GM18507 (cell line): Measurements from ENCODE around the gene SGPP2.
"Not testable (repeated sequence)": the region's sequence is repeated elsewhere in the genome, so short reads cannot be mapped to it uniquely, and the experiment has no call there.

ENCODE experiments used
- DNase-seq: peaks from one replicate; pipeline ENCODE4 v3.0.0; 2011; ENCODE audit warnings: low read depth; ENCODE audit not compliant: insufficient read length; ENCODE audit errors: extremely low spot score
- FAIRE-seq: peaks from 2 replicates; lab custom pipeline; 2011; peaks lifted over from hg19 to GRCh38; lab: Jason Lieb, UNC

The SGPP2 gene

DNA sequence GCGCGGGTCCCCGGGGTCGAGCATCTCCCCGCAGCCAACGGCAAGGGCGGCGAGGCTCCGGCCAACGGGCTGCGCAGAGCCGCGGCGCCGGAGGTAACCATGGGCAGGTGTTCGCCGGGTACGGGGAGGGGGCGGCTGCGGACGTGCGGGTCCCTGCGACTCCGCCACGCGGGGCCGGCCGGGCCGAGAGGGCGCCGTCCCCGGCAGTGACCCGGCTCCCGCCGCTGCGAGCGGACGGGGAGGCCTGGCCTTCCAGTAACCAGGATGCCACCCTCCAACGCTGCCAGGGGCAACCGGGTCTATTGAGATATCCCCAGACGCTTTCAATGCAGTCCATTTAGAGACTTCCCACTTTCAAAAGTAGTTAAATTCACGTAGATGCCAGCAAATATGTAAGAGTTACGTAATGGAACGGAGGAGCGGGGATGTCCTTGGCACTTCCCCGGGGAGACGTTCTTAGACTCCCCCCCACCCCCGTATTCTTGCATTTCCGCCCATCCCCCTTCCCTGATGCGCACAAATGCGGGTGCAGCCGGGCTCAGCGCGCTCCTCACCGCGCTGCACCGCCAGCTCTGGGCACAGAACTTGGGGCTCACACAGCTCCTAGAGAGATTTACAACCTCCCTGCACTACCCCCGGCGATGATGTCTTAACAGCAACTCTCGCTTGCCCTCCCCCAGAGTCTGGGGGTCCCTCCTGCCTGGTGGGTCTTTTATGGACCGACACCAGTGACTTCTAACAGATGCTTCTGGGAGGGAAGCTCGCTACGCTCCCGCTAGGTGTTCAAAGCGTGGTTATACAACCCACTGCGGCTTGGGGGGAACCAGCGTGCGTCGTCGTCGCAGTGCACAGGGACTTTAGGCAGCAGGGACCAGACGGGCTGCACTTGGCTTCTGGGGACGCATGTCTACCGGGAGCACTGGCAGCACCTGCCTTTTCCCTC, 657 bp downstream of the SGPP2 start:
- FAIRE-seq = peak; percentile 74

DNA sequence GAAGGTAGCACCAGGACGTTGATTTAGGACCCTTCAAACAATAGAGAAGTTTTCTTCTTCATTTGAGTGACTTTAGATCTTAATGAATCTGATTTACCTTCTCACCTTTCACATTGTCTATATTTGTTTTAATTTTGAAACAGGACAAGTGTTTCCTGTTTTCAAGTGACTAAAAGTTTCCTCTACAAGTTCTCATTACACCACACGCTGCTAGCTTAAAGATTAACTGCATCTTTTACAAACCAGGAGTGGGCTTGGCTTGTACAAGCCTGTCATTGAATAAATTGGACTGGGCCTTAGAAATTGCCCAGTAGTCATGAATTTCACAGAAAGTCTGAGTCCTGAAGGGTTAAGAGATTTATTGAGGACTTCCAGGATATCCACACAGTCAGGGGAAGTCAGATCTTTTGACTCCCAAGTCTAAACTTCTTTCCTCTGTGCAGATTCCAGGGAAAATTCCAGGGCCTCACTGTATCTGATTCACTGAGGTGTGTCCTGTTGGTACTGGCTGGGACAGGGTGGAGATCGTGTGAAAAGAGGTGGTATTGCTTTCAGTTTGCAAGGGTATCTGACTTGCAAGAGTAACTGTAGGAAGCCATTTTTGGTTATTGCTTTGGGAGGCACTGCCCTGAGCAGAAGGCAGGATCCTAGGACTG, 3.4 kb downstream of the SGPP2 start:
- DNase-seq = no peak
- FAIRE-seq = peak; percentile 97

More for the DNA sequence above, 657 bp downstream of the SGPP2 start:
- DNase-seq = no peak

DNA sequence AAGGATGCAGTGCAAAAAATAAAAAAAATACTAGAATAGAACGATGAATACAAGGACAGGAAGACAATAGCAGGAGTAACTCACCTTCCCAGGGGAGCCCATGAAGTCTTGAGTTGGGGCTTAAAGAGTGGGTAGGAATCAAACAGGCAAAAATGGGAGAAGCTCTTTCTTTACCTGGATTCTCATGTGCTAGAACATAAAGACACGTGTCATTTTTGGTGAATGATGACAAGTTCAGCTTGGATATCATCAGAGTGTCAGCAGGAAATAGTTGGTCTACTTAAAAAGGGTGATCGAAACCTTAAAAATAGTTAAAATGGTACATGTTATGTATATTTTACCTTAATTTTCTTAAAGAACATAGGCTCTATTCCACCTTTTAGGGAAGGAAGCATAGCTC, 5.7 kb downstream of the SGPP2 start:
- no peak for FAIRE-seq
- no peak for DNase-seq

DNA sequence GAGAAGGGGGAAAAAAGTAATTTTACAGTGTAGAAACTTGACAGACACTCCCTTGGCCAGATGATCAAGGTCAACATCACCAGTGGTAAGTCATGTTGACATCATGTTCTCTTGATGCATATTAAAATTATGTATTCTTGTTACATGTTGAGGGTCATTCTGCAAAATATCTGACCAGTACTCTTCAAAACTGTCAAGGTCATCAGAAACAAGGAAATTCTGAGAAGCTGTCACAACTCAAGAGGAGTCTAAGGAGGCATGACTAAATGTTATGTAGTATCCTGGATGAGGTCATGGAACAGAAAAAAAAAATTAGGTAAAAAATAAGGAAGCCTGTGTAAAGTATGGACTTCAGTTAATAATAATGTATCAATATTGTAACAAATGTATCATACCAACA, 6.3 kb downstream of the SGPP2 start:
- FAIRE-seq (peak; percentile 45), DNase-seq (no peak)

DNA sequence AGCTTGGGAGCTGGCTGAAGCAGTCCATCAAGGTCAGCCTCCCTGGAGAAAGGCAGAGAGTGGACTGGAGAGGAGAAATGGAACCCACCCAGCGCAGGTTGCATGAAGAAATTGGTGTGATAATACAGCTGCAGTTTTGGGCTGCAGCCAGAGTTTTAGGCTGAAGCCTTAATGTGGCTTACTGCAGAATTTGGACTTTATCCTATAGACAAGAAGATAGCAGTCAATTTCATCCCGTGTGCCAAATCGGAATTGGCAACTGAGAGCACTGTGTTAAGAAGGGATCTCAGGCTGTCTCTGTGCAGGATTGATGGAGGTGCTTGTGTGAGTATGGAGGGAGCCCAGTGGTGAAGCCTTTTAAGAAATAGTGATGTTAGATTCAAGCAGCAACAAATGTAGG, 7.5 kb downstream of the SGPP2 start:
- DNase-seq (no peak), FAIRE-seq (no peak)

DNA sequence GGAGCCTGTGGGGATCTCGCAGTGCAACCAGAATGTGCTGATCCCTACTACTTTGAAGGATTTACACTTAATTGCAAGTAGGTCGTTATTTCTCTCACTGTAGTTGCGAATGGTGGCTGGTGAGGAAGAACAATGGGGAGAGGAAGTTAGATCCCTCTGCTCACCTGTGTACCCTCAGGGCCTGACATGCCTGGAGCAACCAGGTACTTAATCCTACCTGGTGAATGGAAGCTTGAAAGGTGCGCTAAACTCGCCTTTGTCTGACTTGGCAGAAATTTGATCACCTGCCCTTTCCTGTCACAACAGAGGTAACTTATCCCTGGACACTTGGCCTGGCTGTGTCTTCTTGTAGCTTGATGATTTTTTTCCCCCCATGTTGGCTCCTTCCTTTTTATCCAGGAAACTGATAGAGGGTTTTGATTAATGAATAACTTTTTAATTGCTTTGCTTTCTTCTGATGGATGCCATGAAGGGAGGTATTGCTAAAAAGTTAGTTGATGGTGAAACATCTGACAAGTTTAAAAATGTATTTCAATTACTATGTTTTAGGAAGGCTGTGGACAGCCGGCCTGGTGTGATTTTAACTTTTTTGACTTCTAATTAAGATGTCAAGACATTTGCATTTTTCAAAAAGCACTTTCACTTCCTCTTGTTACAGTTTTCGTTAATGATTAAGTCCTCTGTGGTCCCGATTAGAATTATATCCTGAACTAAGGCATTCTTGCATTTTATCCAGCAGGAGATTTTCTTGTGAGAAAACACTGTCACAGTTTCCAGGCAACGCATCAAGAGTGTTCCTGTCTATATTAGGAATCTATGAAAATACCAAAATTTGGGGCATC, 9.2 kb downstream of the SGPP2 start:
- FAIRE-seq (peak; percentile 89), DNase-seq (peak; percentile 23)

DNA sequence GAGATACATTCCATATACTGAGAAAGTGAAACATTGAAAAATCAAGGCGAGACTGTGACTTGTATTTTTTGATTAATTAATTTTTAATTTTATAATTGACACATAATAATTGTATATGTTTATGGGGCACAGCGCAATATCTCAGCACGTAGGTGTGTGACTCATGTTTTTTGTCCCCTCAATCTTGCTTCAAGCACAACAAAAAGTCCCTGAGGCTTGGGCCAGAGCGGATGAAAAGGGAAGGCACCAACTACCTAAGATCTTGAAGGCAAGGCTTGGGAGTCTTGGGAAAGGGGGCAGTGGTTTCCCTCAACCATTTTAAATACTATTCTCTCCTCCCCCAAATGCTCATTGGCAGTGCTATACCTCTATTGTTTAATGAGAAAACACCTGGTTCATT, 9.9 kb downstream of the SGPP2 start:
- FAIRE-seq (no peak), DNase-seq (no peak)

DNA sequence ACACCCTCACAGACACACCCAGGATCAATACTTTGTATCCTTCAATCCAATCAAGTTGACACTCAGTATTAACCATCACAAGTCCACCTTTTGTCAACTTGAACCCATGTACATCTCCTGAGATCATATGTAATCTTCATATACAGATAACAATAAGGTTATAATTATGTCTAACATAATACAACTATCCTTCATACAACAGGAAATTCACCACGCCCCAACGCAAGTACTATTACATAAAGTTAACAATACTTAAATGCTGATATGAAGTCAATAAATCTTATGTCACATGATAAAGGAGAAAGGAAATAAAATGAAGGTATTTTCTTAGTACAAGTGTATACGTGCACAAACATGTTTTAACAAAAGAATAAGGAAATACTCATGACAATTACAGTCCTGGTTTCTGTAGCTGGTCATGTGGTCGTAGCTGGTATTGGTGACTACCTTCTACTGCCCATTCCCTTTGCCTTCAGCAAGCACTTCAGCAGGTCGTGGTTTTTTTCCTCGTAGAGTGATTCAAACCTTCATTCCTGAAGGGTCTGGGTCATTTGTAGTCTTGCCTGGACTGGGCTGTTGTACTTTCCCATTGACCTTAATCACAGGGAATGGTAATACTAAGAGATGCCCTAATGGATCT, 11.2 kb downstream of the SGPP2 start:
- not testable (repeated sequence) for FAIRE-seq, DNase-seq

DNA sequence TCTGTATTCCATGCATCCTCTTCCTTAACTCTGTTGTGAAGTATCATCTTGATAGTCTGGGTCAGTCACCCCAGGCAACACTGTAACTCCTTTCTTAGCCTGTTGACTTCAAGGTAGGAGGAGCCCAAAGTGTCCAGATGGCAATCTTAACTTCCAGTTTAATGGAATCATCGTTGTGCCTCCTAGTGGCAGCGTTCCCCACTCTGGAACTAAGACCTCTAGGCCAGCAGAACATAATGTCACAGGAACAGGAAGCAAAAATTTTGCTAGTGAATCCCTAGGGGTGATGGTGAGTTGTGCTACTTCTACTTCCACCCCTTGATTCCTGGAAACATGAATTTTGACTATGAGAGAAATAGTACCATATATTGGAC, 11.7 kb downstream of the SGPP2 start:
- DNase-seq (no peak), FAIRE-seq (no peak)

DNA sequence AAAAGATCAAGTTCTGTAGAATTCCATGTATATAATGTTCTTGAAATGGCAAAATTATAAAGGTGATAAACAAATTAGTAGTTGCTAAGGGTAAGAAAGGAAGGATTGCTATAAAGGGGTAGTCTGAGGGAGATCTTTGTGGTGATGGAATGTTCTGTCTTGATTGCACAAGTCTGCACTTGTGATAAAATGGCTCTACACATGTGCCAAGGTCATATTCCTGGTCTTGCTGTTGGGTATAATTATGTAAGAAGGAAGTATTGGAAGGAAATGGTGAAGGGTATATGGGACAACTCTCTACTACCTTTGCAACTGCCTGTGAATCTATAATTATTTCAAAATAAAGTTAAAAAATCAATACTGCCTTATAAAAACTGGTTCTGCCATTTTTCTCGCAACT, 15.3 kb downstream of the SGPP2 start:
- FAIRE-seq (no peak), DNase-seq (no peak)

DNA sequence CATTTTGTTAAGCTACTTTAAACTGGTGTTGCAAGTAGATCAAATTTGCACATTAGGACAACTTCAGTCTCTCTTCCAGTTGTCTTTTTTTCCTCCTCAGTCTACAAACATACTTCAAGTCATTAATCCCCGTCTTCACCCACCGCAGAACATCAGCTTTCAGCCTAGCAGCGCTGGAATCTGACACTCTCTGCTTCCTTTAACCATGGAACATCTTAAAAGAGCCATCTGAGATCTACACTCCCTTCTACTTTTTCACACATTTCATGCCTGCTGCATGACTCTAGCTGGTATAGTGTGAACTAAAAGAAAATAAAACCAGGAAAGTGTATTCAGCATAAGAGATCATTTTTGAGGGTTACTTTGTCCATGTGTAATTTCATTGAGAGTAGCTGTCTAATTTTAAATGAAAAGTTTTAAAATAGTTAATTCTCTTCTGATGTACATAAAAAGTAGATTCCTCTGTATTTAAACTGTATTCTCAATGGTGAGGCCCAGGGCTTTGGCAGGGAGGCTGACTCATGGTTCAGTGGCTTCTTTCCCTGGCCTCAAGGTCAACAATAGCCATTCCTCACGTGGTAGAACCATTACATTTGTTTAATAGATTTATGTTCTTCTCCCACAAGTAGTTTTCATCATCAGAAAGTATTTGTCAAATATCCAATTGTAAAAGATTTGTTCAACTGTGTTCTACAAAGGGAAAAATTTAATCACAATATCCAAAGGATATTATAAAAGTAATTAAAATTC, 16.5 kb downstream of the SGPP2 start:
- FAIRE-seq = no peak
- DNase-seq = no peak

DNA sequence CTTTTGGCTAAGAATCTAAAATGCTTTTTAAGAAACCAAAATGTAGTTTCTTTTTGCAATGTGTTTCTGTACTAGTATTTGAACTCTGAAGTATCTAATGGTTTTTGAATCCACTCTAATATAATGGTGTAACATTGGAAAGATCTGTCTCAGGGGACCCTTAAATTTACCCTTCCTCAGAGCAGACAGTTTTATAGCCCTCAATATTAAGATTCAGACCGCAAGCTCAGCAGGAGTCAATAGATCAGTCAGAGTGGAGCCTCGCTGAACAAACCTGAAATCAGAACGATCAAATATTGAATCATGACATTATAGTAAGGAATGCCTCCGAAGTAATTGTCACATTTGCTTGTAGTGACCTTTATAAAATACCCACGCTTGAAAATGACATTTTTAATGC, 18.3 kb downstream of the SGPP2 start:
- no peak for DNase-seq
- FAIRE-seq = no peak

DNA sequence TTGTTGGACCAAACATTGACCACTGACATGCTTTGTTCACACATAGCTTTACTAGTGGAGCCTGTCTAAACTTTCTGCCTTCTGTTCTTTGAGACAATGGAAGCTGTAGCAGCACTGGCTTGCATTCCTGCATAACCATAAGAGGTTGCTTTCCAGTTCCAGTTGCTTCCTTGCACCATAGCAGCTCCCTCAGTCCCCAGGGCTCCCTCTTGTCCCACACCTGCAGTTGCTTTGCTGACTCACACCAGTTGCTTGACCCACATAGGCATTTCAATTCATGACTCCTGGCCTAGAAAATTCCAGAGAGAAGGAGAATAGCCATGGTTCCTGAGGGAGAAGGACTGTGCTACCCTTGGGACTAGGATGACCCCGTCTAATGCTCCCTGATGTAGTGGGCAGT, 20.9 kb downstream of the SGPP2 start:
- FAIRE-seq = no peak

DNA sequence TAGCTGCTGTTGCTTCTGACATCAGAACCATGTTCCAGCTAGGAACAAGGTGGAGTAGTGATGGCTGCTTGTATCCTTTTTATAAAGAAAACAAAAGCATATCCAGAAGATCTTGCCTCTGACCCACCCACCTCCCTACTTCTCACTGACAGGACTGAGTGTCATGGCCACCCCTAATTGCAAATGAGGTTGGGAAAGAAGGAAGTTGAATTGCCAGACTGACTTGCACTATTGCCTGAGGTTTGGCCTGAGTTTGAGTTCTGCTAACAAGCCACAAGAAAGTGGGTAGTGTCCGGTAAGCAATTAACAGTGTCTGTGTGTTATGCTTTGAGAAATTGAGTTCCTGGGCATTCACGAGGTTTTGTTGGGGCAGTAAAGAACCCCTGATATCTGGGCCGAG, 22.8 kb downstream of the SGPP2 start:
- no peak for FAIRE-seq
- no peak for DNase-seq

More for the DNA sequence above, 20.9 kb downstream of the SGPP2 start:
- no peak for DNase-seq

DNA sequence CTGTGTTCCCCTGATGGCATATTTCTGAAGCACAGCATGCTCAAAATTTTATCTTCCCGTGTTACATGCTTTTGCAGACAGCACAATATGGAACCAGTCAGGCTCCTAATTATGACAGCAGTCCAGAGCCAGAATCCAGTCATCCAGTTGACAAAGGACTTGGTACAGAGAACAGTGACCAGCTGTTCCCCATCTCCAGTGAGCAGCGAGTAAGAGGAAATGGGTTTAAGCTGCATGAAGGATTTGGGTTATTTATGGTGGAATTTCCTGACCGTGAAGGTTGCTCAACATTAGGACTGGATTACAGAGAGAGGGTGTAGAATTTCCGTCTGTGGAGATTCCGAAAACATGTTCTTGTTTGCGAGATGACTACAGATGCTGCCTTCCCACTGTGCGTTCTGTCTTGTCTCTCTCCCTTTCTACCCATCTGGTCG, 24.4 kb downstream of the SGPP2 start:
- FAIRE-seq (peak; percentile 48), DNase-seq (no peak)

DNA sequence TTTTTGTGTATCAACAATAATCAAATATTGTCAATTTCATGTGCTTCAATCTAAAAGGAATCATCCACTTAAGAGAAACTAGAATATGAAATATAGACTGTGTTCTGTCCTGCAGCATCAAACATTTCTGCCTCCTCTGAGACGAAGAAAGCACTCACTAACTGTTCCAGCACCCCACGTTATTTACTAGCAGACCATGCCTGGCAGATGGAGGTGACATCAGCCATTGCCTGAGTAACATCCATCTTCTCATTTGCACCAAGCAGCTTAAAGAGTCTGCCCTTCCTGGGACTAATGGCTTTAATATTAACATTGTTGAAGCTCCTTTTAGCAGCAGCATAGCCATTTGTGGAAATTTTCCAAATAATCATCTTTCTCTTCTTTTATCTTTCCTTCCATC, 25.7 kb downstream of the SGPP2 start:
- DNase-seq = no peak
- peak; percentile 44 for FAIRE-seq

DNA sequence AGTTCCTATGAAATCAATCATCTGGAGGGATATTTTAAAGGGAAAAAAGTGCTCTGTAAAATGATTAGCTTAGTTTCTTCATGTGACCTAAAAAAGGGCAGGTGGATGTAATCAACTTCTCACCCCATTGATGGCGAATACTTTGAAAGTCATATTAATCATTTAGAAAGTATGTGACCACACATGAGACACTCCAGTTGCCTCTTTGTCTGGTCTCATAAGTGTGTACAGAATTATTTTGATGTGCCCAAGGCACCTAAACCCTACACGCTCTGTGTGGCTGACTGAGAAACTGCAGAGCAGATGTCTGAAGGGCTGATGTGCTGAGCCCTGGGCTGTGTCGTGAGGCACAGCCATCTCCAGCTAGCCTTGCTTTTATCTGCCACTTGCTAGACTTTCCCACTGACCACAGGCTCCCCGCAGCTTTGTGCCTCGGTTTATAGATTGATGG, 26.9 kb downstream of the SGPP2 start:
- peak; percentile 40 for DNase-seq
- peak; percentile 96 for FAIRE-seq

DNA sequence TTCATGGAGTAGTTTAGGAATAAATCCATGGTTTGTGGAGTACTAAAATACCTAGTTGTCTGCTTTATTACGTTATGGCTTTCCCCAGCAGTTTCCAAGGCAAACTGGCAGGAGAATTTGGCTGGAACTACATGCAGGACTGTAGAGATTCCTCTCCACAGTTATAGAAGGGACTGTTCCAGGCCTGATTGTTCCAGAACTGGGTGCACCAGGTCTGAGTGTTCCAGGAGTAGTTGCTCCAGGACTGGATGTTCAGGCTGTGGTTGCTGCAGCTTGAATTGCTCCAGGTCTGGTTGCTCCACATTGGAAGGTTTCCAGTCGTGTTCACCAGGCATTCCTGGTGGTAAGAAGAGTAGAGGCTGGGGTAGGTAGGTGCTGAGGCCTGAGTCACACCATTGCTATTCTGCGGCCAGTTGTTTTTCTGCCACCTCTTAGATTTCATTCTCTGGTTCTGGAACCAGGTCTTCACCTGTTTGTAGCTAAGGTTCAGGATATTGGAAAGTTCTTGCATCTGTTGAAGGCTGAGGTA, 28.1 kb downstream of the SGPP2 start:
- FAIRE-seq = no peak
- no peak for DNase-seq
